Measurements from ENCODE around the gene RANBP17.

RANBP17 gene

DNA sequence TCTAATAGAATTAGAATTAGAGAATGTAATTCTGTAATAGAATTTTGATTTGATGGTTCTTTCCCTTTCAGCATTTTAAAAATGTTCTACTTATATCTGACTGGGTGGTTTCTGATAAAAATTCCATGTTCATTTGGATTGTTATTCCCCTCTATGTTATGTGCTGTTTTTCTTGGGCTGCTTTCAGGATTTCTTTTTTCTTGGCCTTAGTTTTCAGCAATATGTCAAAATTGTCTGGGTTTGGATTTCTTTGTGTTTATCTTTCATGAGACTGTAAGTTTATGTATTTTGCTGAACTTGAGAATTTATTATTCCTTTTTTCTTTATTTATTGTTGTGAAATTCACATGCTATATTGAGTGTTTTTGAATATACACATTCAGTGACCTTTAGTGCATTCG, 189.1 kb downstream of the RANBP17 start:
- Histone ChIP-seq H3K9me2 (replicated peaks; ENCODE audit: control insufficient read depth, low read length) (no peaks in the 10 kb centered on the region), H3K27ac (ENCODE audit: low read depth, low read length) (no peak overlapping the region), H3K4me3 (ENCODE audit: low read length) (no peak overlapping the region), H3K27me3 (ENCODE audit: control insufficient read depth, low read length) (no peaks in the 10 kb centered on the region), H3K79me2 (ENCODE audit: control insufficient read depth, low read length) (no peaks in the 10 kb centered on the region), H3K9me3 (ENCODE audit: control insufficient read depth, insufficient read depth, low read length) (peaks cover under 1% of the 10 kb centered on the region; the same call in 1 of the 2 replicates), H3K4me2 (ENCODE audit: low read length) (no peak overlapping the region), H3K4me1 (ENCODE audit: control insufficient read depth, low read length) (no peaks in the 10 kb centered on the region), H3F3A (ENCODE audit: control insufficient read depth, insufficient read depth) (no peaks in the 10 kb centered on the region), H3K36me3 (ENCODE audit: control insufficient read depth, low read length) (no peaks in the 10 kb centered on the region), H4K20me1 (ENCODE audit: control insufficient read depth, insufficient read depth, low read depth, low read length) (no peaks in the 10 kb centered on the region)
- no peak for TF ChIP-seq EZH2phosphoT487 (IDR thresholded peaks at IDR 0.05; ENCODE audit: borderline replicate concordance, low read length)
- TF ChIP-seq, protein P1, sequence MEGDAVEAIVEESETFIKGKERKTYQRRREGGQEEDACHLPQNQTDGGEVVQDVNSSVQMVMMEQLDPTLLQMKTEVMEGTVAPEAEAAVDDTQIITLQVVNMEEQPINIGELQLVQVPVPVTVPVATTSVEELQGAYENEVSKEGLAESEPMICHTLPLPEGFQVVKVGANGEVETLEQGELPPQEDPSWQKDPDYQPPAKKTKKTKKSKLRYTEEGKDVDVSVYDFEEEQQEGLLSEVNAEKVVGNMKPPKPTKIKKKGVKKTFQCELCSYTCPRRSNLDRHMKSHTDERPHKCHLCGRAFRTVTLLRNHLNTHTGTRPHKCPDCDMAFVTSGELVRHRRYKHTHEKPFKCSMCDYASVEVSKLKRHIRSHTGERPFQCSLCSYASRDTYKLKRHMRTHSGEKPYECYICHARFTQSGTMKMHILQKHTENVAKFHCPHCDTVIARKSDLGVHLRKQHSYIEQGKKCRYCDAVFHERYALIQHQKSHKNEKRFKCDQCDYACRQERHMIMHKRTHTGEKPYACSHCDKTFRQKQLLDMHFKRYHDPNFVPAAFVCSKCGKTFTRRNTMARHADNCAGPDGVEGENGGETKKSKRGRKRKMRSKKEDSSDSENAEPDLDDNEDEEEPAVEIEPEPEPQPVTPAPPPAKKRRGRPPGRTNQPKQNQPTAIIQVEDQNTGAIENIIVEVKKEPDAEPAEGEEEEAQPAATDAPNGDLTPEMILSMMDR (IDR thresholded peaks at IDR 0.05; ENCODE audit: low read depth, low read length, poor library complexity, severe bottlenecking): no peak

DNA sequence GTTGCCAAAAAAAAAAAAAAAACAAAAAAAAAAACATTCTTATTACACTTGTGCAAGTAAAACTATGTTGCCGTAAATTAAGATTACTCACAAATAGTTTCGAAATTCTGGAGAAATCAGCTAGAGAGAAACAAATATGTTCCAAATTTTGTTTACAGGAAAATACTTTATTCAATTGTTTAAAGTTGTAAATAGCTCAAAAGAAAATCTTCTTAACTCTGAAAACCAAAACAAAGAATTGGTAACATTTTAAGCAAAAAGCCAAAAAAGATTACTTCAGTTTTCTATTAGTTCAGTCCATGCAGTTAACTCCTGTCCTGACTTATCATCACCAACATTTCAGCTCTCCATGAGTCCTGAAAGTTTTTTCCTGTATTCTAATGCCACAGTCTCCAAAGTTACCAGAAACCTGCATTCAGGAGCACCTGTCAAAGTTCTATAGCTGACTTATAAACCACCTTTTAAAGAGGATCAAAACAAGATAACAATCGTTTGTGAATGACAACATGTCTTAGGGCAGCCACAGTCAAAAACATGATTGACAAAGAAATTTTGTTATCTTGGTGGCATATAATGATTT, 194.1 kb downstream of the RANBP17 start:
- H3K4me3 ChIP-seq (ENCODE audit: low read length): no peak overlapping the region
- no peak overlapping the region for H3K4me2 ChIP-seq (ENCODE audit: low read length)

DNA sequence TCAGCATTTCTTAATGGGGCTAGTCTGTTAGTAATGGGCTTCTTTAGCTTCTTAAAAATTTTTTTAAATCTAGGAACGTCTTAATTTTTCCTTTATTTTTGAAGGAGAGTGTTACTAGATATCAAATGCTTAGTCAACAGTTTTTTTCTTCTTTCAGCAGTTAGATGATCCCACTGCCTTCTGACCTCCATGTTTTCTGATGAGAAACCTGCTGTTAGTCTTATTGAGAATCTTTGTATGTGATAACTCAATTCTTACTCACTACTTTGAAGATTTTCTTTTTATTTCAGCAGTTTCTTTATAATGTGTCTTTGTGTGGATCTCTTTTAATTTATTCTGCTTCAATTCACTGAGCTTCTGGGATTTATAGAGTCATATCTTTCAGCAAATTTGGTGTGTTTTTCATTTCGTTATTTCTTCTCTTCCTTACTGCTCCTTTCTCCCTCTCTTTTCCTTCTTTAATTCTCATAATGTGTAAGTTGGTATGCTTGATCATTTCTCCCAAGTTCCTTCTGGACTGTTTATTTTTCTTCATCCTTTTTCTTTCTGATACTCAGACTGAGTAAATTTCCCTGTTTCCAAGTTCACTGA, 205.8 kb downstream of the RANBP17 start:
- Histone ChIP-seq H4K20me1 (ENCODE audit: control insufficient read depth, insufficient read depth, low read depth, low read length) (no peaks in the 10 kb centered on the region), H3K79me2 (ENCODE audit: control insufficient read depth, low read length) (no peaks in the 10 kb centered on the region), H3K4me3 (ENCODE audit: low read length) (no peak overlapping the region), H3K27ac (ENCODE audit: low read depth, low read length) (no peak overlapping the region), H3K9me3 (ENCODE audit: control insufficient read depth, insufficient read depth, low read length) (no peaks in the 10 kb centered on the region; the same call in 1 of the 2 replicates), H3F3A (ENCODE audit: control insufficient read depth, insufficient read depth) (no peaks in the 10 kb centered on the region), H3K4me1 (ENCODE audit: control insufficient read depth, low read length) (no peaks in the 10 kb centered on the region), H3K36me3 (ENCODE audit: control insufficient read depth, low read length) (no peaks in the 10 kb centered on the region), H3K27me3 (ENCODE audit: control insufficient read depth, low read length) (no peaks in the 10 kb centered on the region), H3K9me2 (replicated peaks; ENCODE audit: control insufficient read depth, low read length) (no peaks in the 10 kb centered on the region), H3K4me2 (ENCODE audit: low read length) (no peak overlapping the region)
- TF ChIP-seq EZH2phosphoT487 (IDR thresholded peaks at IDR 0.05; ENCODE audit: borderline replicate concordance, low read length): no peak
- TF ChIP-seq, protein P1 (IDR thresholded peaks at IDR 0.05; ENCODE audit: low read depth, low read length, poor library complexity, severe bottlenecking): no peak

More for the DNA sequence above, 194.1 kb downstream of the RANBP17 start:
- TF ChIP-seq EZH2phosphoT487 (IDR thresholded peaks at IDR 0.05; ENCODE audit: borderline replicate concordance, low read length): no peak
- TF ChIP-seq, protein P1 (IDR thresholded peaks at IDR 0.05; ENCODE audit: low read depth, low read length, poor library complexity, severe bottlenecking): no peak
- H4K20me1 ChIP-seq (ENCODE audit: control insufficient read depth, insufficient read depth, low read depth, low read length): no peaks in the 10 kb centered on the region
- no peaks in the 10 kb centered on the region for H3K27me3 ChIP-seq (ENCODE audit: control insufficient read depth, low read length)
- no peaks in the 10 kb centered on the region for H3K79me2 ChIP-seq (ENCODE audit: control insufficient read depth, low read length)
- H3K36me3 ChIP-seq (ENCODE audit: control insufficient read depth, low read length): no peaks in the 10 kb centered on the region
- peaks cover 3% of the 10 kb centered on the region; the same call in 1 of the 2 replicates for H3K9me3 ChIP-seq (ENCODE audit: control insufficient read depth, insufficient read depth, low read length)
- H3K4me1 ChIP-seq (ENCODE audit: control insufficient read depth, low read length): no peaks in the 10 kb centered on the region
- no peak overlapping the region for H3K27ac ChIP-seq (ENCODE audit: low read depth, low read length)
- H3F3A ChIP-seq (ENCODE audit: control insufficient read depth, insufficient read depth): no peaks in the 10 kb centered on the region
- H3K9me2 ChIP-seq (replicated peaks; ENCODE audit: control insufficient read depth, low read length): no peaks in the 10 kb centered on the region

All from DOHH2 (cell line).